ENCODE measurements around the gene LCE3E. TPM values are rescaled to one million over a fixed set of nuclear protein-coding genes. Genes with fewer than 3 reads are reported as not detected.

Gene LCE3E
- total RNA-seq, 1 experiment from 2014 or later = not detected

GRCh38 chr1:152525080-152525641 lies 41.4 kb downstream of the LCE3E start:
- TF ChIP-seq EZH2 (IDR thresholded peaks at IDR 0.05; ENCODE audit: low read length, unreplicated experiment) = no peak
- no peak for TF ChIP-seq EZH2phosphoT487 (IDR thresholded peaks at IDR 0.05; ENCODE audit: borderline replicate concordance, low read length)
- TF ChIP-seq CTCF (conservative IDR thresholded peaks at IDR 0.05; ENCODE audit: low read depth, low read length) = no peak
- intact Hi-C loops (cut with micrococcal nuclease) = no loop called here
- no peaks in the 10 kb centered on the region for H3K36me3 ChIP-seq (ENCODE audit: low read depth, low read length)
- ChIA-PET POLR2A (ENCODE audit: unreplicated experiment) (no interaction called here), CTCF (no interaction called here)
- H3K27me3 ChIP-seq (ENCODE audit: low read length) = peaks cover 28% of the 10 kb centered on the region
- no peaks in the 10 kb centered on the region for H3K79me2 ChIP-seq (ENCODE audit: low read length)
- H3K4me2 ChIP-seq (ENCODE audit: low read length) = no peak overlapping the region
- no peaks in the 10 kb centered on the region for H3K4me1 ChIP-seq (ENCODE audit: insufficient read depth, low read length)
- BruUV-seq (replicated peaks) = no TSS peak
- H3K9me3 ChIP-seq (ENCODE audit: low read length) = no peaks in the 10 kb centered on the region
- H3K27ac ChIP-seq (ENCODE audit: low read length) = no peak overlapping the region
- no peak overlapping the region for H3K4me3 ChIP-seq (ENCODE audit: low read length)
- H3F3A ChIP-seq (ENCODE audit: low read length, unreplicated experiment) = no peaks in the 10 kb centered on the region
- no peak overlapping the region for H2AFZ ChIP-seq (ENCODE audit: low read length)
- DNase-seq (no peak), ATAC-seq (no peak)
- H4K20me1 ChIP-seq (ENCODE audit: low read length) = no peaks in the 10 kb centered on the region
- H3K9me2 ChIP-seq (replicated peaks; ENCODE audit: low read length) = no peaks in the 10 kb centered on the region
- no peak overlapping the region for H3K9ac ChIP-seq (ENCODE audit: low read length)

- Histone ChIP-seq H3K79me2 (ENCODE audit: low read length) (no peaks in the 10 kb centered on the region), H4K20me1 (ENCODE audit: low read length) (no peaks in the 10 kb centered on the region), H3K4me2 (ENCODE audit: low read length) (no peak overlapping the region), H3K27me3 (ENCODE audit: low read length) (peaks cover 34% of the 10 kb centered on the region), H3K4me3 (ENCODE audit: low read length) (no peak overlapping the region), H2AFZ (ENCODE audit: low read length) (no peak overlapping the region), H3K9me2 (replicated peaks; ENCODE audit: low read length) (no peaks in the 10 kb centered on the region), H3K4me1 (ENCODE audit: insufficient read depth, low read length) (peaks cover 11% of the 10 kb centered on the region; the same call in 1 of the 2 replicates), H3F3A (ENCODE audit: low read length, unreplicated experiment) (no peaks in the 10 kb centered on the region), H3K36me3 (ENCODE audit: low read depth, low read length) (no peaks in the 10 kb centered on the region), H3K9me3 (ENCODE audit: low read length) (no peaks in the 10 kb centered on the region), H3K27ac (ENCODE audit: low read length) (no peak overlapping the region), H3K9ac (ENCODE audit: low read length) (no peak overlapping the region)
- TF ChIP-seq EZH2 (IDR thresholded peaks at IDR 0.05; ENCODE audit: low read length, unreplicated experiment) (no peak), CTCF (conservative IDR thresholded peaks at IDR 0.05; ENCODE audit: low read depth, low read length) (no peak), EZH2phosphoT487 (IDR thresholded peaks at IDR 0.05; ENCODE audit: borderline replicate concordance, low read length) (no peak)
- ChIA-PET POLR2A (ENCODE audit: unreplicated experiment) (no interaction called here), CTCF (no interaction called here)
- no TSS peak for BruUV-seq (replicated peaks)
- intact Hi-C loops (cut with micrococcal nuclease) = no loop called here
- DNase-seq (no peak), ATAC-seq (no peak)
Measured at GRCh38 chr1:152520561-152521090, 46.0 kb downstream of the LCE3E start.

- CTCF ChIA-PET = no interaction called here
- Histone ChIP-seq H3K4me1 (ENCODE audit: insufficient read depth, low read length) (peaks cover 11% of the 10 kb centered on the region; the same call in 1 of the 2 replicates), H3K4me3 (ENCODE audit: low read length) (no peak overlapping the region), H3K9me2 (replicated peaks; ENCODE audit: low read length) (no peaks in the 10 kb centered on the region), H4K20me1 (ENCODE audit: low read length) (no peaks in the 10 kb centered on the region), H3K4me2 (ENCODE audit: low read length) (no peak overlapping the region), H3K27ac (ENCODE audit: low read length) (no peak overlapping the region), H3K27me3 (ENCODE audit: low read length) (peaks cover 41% of the 10 kb centered on the region), H3F3A (ENCODE audit: low read length, unreplicated experiment) (no peaks in the 10 kb centered on the region), H3K36me3 (ENCODE audit: low read depth, low read length) (no peaks in the 10 kb centered on the region), H3K9me3 (ENCODE audit: low read length) (no peaks in the 10 kb centered on the region), H2AFZ (ENCODE audit: low read length) (no peak overlapping the region), H3K79me2 (ENCODE audit: low read length) (no peaks in the 10 kb centered on the region), H3K9ac (ENCODE audit: low read length) (no peak overlapping the region)
- intact Hi-C loops (cut with micrococcal nuclease) = no loop called here
- POLR2A ChIA-PET (ENCODE audit: unreplicated experiment) = no interaction called here
- DNase-seq = no peak
- TF ChIP-seq CTCF (conservative IDR thresholded peaks at IDR 0.05; ENCODE audit: low read depth, low read length) (no peak), EZH2 (IDR thresholded peaks at IDR 0.05; ENCODE audit: low read length, unreplicated experiment) (no peak), EZH2phosphoT487 (IDR thresholded peaks at IDR 0.05; ENCODE audit: borderline replicate concordance, low read length) (no peak)
- ATAC-seq = no peak
- no TSS peak for BruUV-seq (replicated peaks)
Measured at GRCh38 chr1:152519851-152520250, 46.7 kb downstream of the LCE3E start.
